ENCODE measurements around the gene CSF2. TPM values are rescaled to one million over a fixed set of nuclear protein-coding genes. Genes with fewer than 3 reads are reported as not detected.

Gene CSF2
- polyA plus RNA-seq, 1 of the 3 experiments (the other 2 are of a cell fraction) = 0.97 TPM

DNA sequence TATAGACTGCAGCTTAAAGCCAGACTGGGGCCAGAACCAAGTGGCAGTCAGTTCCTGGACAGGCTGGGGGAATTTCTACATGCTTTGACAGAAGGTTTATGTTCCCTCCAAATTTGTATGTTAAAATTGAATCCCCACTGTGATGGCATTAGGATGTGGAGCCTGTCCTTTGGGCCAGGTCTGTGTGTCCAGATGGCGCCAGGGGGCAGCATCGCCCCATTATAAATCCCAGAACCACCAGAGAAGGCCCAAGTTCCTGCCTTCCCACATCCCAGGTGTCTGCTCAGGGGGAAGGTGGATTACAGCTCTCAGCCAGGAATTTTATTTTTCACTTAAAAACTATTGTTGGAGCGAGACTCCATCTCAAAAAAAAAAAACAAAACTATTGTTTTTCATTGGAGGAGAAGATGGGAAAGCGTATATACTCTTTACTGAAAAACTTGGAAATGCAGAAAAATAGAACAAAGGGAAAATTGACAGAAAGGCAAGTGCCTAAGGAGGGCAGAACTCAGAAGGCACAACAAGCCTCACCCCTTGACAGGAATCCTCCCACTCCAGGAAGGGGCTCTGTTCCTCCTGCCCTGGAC lies 8.1 kb upstream of the CSF2 start:
- no peaks in the 10 kb centered on the region for H3K36me3 ChIP-seq (replicated peaks in 1 of 2; ENCODE audit: control insufficient read depth in 1 of 2, insufficient read depth in 2 of 2, low read length in 1 of 2)
- no peak overlapping the region; a peak in 1 of 4 replicates for H3K4me3 ChIP-seq (ENCODE audit: low read depth in 2 of 2, low read length in 1 of 2)
- no peak overlapping the region for H2AFZ ChIP-seq (ENCODE audit: low read depth)
- WGBS (ENCODE audit: low lambda C conversion rate) = 28% methylated on average over 4 of the region's 4 CpGs
- TF ChIP-seq, protein P1, sequence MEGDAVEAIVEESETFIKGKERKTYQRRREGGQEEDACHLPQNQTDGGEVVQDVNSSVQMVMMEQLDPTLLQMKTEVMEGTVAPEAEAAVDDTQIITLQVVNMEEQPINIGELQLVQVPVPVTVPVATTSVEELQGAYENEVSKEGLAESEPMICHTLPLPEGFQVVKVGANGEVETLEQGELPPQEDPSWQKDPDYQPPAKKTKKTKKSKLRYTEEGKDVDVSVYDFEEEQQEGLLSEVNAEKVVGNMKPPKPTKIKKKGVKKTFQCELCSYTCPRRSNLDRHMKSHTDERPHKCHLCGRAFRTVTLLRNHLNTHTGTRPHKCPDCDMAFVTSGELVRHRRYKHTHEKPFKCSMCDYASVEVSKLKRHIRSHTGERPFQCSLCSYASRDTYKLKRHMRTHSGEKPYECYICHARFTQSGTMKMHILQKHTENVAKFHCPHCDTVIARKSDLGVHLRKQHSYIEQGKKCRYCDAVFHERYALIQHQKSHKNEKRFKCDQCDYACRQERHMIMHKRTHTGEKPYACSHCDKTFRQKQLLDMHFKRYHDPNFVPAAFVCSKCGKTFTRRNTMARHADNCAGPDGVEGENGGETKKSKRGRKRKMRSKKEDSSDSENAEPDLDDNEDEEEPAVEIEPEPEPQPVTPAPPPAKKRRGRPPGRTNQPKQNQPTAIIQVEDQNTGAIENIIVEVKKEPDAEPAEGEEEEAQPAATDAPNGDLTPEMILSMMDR (IDR thresholded peaks at IDR 0.05) = peak; percentile 83
- peak; percentile 67 for TF ChIP-seq SMC3 (IDR thresholded peaks at IDR 0.05; ENCODE audit: low read depth, low read length)
- peak; percentile 86 for TF ChIP-seq RAD21 (IDR thresholded peaks at IDR 0.05; ENCODE audit: low read length)
- no peak for TF ChIP-seq CHD2 (IDR thresholded peaks at IDR 0.05; ENCODE audit: low read length, partially characterized antibody)
- H3K4me2 ChIP-seq = no peak overlapping the region
- no peaks in the 10 kb centered on the region for H3F3A ChIP-seq (replicated peaks; ENCODE audit: insufficient read depth)
- CTCF ChIA-PET = interaction anchor here (0.6 to 6.5 kb wide), 38 partner anchors 8 to 481 kb away, joined by 3 to 67 read pairs (median 4); partner anchors contain the start of gene CSF2
- no peaks in the 10 kb centered on the region for H3K27me3 ChIP-seq (ENCODE audit: insufficient read depth)
- no peak overlapping the region for H3K27ac ChIP-seq (ENCODE audit: low read depth in 2 of 2, low read length in 1 of 2)
- H3K79me2 ChIP-seq (ENCODE audit: insufficient read depth) = no peaks in the 10 kb centered on the region
- H3K4me1 ChIP-seq (ENCODE audit: control insufficient read depth in 1 of 2, insufficient read depth in 2 of 2, low read depth in 1 of 2, low read length in 1 of 2) = no peaks in the 10 kb centered on the region
- no peaks in the 10 kb centered on the region for H4K20me1 ChIP-seq (ENCODE audit: insufficient read depth)
- no peaks in the 10 kb centered on the region for H3K9me2 ChIP-seq
- POLR2A ChIA-PET = no interaction called here
- H3K9me3 ChIP-seq = no peaks in the 10 kb centered on the region
- DNase-seq = peak; percentile 86
- H3K9ac ChIP-seq = no peak overlapping the region

DNA sequence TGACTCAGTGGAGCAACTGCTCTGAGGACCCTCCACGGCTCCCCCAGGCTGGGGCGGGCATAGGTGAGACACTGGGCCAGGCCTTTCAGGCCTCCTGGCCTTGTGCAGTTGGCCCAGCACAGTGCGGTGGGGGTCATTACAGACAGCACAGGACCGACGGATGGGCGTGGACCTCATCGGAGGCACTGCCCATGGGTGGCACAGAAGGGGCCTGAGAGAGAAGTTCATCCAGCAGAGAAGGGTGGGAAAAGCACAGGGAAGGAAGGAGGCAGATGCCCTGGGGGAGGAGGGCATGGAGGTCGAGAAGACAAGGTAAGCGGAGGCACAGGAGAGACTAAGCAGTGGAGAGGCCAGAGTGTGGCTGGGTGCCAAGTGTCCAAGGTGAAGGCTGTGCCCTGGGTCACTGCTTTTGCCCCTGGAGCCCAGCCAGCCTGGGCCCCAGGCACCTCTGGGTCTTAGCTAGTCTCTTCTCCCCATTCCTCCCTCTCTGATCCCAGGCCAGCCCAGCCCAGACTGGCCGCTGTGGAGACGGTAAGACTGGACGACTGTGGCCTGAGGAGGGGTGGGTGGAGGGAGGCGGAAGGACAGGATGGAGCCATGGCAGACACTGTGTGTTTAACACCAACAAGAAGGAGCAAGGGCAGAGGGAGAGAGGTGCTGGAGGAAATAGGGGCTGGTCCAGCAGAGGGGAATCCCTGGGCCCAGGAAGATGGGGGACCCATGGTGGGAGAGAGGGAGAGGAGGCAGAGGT lies 7.5 kb upstream of the CSF2 start:
- Histone ChIP-seq H3K79me2 (ENCODE audit: insufficient read depth) (no peaks in the 10 kb centered on the region), H3K27ac (ENCODE audit: low read depth in 2 of 2, low read length in 1 of 2) (no peak overlapping the region), H4K20me1 (ENCODE audit: insufficient read depth) (no peaks in the 10 kb centered on the region), H3K4me3 (ENCODE audit: low read depth in 2 of 2, low read length in 1 of 2) (no peak overlapping the region), H3F3A (replicated peaks; ENCODE audit: insufficient read depth) (no peaks in the 10 kb centered on the region), H2AFZ (ENCODE audit: low read depth) (no peak overlapping the region), H3K36me3 (replicated peaks in 1 of 2; ENCODE audit: control insufficient read depth in 1 of 2, insufficient read depth in 2 of 2, low read length in 1 of 2) (no peaks in the 10 kb centered on the region), H3K9ac (no peak overlapping the region), H3K9me3 (no peaks in the 10 kb centered on the region), H3K27me3 (ENCODE audit: insufficient read depth) (no peaks in the 10 kb centered on the region), H3K4me2 (no peak overlapping the region), H3K9me2 (no peaks in the 10 kb centered on the region), H3K4me1 (ENCODE audit: control insufficient read depth in 1 of 2, insufficient read depth in 2 of 2, low read depth in 1 of 2, low read length in 1 of 2) (no peaks in the 10 kb centered on the region)
- 91% methylated on average over 13 of the region's 13 CpGs for WGBS (ENCODE audit: low lambda C conversion rate)
- CTCF ChIA-PET = interaction anchor here (0.6 to 6.5 kb wide), 21 partner anchors 7 to 478 kb away, joined by 3 to 67 read pairs (median 5); partner anchors contain the start of gene CSF2
- no peak for DNase-seq
- POLR2A ChIA-PET = no interaction called here
- TF ChIP-seq, protein P2, sequence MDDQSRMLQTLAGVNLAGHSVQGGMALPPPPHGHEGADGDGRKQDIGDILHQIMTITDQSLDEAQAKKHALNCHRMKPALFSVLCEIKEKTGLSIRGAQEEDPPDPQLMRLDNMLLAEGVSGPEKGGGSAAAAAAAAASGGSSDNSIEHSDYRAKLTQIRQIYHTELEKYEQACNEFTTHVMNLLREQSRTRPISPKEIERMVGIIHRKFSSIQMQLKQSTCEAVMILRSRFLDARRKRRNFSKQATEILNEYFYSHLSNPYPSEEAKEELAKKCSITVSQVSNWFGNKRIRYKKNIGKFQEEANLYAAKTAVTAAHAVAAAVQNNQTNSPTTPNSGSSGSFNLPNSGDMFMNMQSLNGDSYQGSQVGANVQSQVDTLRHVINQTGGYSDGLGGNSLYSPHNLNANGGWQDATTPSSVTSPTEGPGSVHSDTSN (IDR thresholded peaks at IDR 0.05) = no peak
- TF ChIP-seq SIN3A (IDR thresholded peaks at IDR 0.05; ENCODE audit: borderline replicate concordance, low read depth, low read length) (no peak), FOXM1 (IDR thresholded peaks at IDR 0.05; ENCODE audit: low read depth) (no peak), EZH2phosphoT487 (IDR thresholded peaks at IDR 0.05; ENCODE audit: borderline replicate concordance, low read depth) (no peak), RAD21 (IDR thresholded peaks at IDR 0.05; ENCODE audit: low read length) (no peak), CHD2 (IDR thresholded peaks at IDR 0.05; ENCODE audit: low read length, partially characterized antibody) (no peak), SMC3 (IDR thresholded peaks at IDR 0.05; ENCODE audit: low read depth, low read length) (no peak), NFIC (IDR thresholded peaks at IDR 0.05; ENCODE audit: borderline replicate concordance) (no peak), MEF2A (IDR thresholded peaks at IDR 0.05; ENCODE audit: borderline replicate concordance, low read depth) (no peak), TAF1 (IDR thresholded peaks at IDR 0.05; ENCODE audit: borderline replicate concordance, low read depth, low read length) (no peak), ELF1 (IDR thresholded peaks at IDR 0.05) (no peak)
- TF ChIP-seq, protein P3, sequence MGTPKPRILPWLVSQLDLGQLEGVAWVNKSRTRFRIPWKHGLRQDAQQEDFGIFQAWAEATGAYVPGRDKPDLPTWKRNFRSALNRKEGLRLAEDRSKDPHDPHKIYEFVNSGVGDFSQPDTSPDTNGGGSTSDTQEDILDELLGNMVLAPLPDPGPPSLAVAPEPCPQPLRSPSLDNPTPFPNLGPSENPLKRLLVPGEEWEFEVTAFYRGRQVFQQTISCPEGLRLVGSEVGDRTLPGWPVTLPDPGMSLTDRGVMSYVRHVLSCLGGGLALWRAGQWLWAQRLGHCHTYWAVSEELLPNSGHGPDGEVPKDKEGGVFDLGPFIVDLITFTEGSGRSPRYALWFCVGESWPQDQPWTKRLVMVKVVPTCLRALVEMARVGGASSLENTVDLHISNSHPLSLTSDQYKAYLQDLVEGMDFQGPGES (IDR thresholded peaks at IDR 0.05; ENCODE audit: low read depth, low read length) = no peak
- TF ChIP-seq, protein P4, sequence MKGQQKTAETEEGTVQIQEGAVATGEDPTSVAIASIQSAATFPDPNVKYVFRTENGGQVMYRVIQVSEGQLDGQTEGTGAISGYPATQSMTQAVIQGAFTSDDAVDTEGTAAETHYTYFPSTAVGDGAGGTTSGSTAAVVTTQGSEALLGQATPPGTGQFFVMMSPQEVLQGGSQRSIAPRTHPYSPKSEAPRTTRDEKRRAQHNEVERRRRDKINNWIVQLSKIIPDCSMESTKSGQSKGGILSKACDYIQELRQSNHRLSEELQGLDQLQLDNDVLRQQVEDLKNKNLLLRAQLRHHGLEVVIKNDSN (IDR thresholded peaks at IDR 0.05; ENCODE audit: borderline replicate concordance, low read depth) = no peak
- TF ChIP-seq, protein P5, sequence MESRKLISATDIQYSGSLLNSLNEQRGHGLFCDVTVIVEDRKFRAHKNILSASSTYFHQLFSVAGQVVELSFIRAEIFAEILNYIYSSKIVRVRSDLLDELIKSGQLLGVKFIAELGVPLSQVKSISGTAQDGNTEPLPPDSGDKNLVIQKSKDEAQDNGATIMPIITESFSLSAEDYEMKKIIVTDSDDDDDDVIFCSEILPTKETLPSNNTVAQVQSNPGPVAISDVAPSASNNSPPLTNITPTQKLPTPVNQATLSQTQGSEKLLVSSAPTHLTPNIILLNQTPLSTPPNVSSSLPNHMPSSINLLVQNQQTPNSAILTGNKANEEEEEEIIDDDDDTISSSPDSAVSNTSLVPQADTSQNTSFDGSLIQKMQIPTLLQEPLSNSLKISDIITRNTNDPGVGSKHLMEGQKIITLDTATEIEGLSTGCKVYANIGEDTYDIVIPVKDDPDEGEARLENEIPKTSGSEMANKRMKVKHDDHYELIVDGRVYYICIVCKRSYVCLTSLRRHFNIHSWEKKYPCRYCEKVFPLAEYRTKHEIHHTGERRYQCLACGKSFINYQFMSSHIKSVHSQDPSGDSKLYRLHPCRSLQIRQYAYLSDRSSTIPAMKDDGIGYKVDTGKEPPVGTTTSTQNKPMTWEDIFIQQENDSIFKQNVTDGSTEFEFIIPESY (IDR thresholded peaks at IDR 0.05; ENCODE audit: borderline replicate concordance, low read depth) = no peak
- TF ChIP-seq, protein P1 (IDR thresholded peaks at IDR 0.05) = no peak
